ENCODE results near the gene SFMBT2.
"Not testable (repeated sequence)": the region's sequence is repeated elsewhere in the genome, so short reads cannot be mapped to it uniquely, and the experiment has no call there.

SFMBT2 gene

GRCh38 chr10:7193369-7193768, 217.5 kb downstream of the SFMBT2 start:
- DNase-seq (ENCODE audit: low read depth in 2 of 3, low spot score in 2 of 3), result peak; percentile 23 to 37 (median 24)

- peak in 1 of 3 experiments; percentile 25 for DNase-seq (ENCODE audit: low read depth in 2 of 3, low spot score in 2 of 3)
Measured at GRCh38 chr10:7192831-7193361, 217.9 kb downstream of the SFMBT2 start.

DNA sequence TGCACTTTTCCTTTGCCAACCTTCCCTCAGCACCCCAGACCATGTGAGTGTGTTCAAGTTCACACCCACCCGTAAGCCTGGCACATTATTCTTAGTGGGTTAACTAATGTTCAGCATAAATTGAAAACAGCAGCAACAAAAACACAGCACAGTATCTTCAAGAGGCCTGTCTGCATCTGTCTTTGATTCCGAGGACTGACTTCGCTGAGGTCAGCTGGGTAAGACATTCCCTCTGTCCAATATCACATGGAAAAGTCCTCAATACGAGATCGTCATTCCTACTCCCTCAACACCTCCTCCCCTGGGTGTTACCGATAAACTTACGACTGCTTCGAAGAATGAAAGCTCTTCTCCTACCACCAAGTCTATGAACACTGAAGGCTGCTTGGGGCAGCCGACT, 218.8 kb downstream of the SFMBT2 start:
- no peak for DNase-seq (ENCODE audit: low read depth in 2 of 3, low spot score in 2 of 3)

DNA sequence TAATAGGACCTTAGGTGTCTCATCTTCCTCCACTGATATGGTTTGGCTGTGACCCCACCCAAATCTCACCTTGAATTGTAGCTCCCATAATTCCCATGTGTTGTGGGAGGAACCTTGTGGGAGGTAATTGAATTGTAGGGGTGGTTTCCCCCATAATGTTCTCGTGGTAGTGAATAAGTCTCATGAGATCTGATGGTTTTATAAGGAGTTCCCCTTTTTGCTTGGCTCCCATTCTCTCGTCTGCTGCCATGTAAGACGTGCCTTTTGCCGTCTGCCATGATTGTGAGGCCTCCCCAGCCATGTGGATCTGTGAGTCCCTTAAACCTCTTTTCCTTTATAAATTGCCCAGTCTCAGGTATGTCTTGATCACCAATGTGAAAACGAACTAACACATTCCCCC, 220.1 kb downstream of the SFMBT2 start:
- not testable (repeated sequence) for DNase-seq (ENCODE audit: low read depth in 2 of 3, low spot score in 2 of 3)

DNA sequence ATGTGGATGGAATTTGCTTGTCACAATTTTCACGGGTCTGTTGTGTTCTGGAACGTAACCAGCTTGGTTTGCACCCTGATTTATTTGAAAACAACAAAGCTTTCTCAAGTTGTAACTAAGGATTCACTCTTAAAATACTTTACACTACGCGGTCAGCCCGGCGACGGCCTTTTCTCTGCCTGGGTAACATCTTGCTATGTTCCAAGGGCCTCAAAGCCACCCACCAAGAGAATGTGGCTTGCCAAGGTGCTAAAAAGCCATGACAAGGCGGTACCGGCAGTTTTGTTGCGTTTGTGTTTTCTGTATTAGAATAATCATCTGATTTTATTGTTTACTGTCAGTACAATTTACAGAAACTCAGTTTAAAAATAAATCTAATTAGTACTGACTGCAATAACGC, 220.9 kb downstream of the SFMBT2 start:
- DNase-seq (ENCODE audit: low read depth in 2 of 3, low spot score in 2 of 3), result no peak

- no peak for DNase-seq (ENCODE audit: low read depth in 2 of 3, low spot score in 2 of 3)
Measured at GRCh38 chr10:7188456-7189050, 222.3 kb downstream of the SFMBT2 start.

GRCh38 chr10:7186387-7187018, 224.3 kb downstream of the SFMBT2 start:
- no peak for DNase-seq (ENCODE audit: low read depth in 2 of 3, low spot score in 2 of 3)

GRCh38 chr10:7185367-7185690, 225.5 kb downstream of the SFMBT2 start:
- DNase-seq (ENCODE audit: low read depth in 2 of 3, low spot score in 2 of 3), result no peak

DNA sequence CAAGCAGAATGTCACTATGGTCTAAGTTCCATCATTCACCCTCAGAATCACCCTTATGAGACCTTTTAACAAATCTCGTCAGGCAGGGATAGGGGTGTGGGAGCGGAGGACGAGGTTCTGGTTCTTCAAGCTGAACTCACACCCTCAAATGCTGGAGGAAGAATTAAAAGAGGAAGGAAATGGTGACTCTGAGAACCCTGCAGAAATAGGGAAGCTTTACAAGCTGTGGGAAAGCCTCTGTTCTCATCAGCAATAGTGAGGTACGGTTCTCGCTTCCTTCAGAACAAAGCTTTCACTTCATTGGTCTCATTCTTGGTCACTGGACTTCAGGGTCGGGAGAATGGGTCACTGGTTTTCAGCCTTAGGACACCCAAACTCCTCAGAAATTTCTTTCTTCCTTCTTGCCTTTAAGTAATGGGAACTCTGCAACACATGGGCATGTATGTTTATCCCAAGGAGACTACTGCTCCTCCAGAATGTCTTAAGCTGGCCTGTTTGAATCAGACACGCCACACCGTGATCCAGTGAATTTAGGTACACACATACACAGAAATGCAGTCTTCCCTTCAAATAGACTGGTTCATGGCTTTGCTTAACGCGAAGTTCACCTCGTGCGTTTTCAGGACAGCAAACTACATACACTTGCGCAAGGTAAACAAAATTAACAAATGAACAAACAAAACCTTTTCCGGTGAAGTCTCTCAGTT, 226.0 kb downstream of the SFMBT2 start:
- DNase-seq (ENCODE audit: low read depth in 2 of 3, low spot score in 2 of 3), result no peak

- not testable (repeated sequence) for DNase-seq (ENCODE audit: low read depth in 2 of 3, low spot score in 2 of 3)
Measured at GRCh38 chr10:7184116-7184515, 226.7 kb downstream of the SFMBT2 start.

DNA sequence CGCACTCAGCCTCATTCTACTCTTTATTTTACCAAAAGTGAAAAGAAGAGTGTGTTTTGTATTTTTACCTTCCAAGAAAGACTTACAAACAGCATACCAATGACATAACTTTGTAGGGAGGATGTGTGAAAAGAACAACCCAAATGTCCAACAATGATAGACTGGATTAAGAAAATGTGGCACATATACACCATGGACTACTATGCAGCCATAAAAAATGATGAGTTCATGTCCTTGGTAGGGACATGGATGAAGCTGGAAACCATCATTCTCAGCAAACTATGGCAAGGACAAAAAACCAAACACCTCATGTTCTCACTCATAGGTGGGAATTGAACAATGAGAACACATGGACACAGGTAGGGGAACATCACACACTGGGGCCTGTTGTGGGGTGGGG, 228.5 kb downstream of the SFMBT2 start:
- DNase-seq (ENCODE audit: low read depth in 2 of 3, low spot score in 2 of 3), result not testable (repeated sequence)

GRCh38 chr10:7181420-7181819, 229.4 kb downstream of the SFMBT2 start:
- DNase-seq (ENCODE audit: low read depth in 2 of 3, low spot score in 2 of 3), result no peak

DNA sequence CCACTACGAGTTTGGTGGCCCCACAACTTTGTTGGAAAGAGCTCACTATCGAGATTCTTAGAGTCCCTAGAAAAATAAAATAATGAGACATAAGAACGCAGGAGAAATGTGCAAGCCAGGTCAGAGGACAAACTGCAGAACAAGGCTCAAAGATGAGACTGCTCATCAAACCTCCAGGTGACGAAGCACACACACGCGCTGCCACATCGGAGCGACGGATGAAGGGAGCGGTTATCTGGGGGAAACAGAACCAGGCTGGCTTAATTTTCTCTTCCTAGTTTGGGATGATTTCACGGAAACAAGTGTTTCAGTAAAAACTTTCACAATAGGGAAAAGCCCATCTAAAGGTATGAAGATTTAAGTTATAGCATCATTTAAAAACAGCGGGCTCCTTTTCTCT, 231.3 kb downstream of the SFMBT2 start:
- DNase-seq (ENCODE audit: low read depth in 2 of 3, low spot score in 2 of 3), result no peak

DNA sequence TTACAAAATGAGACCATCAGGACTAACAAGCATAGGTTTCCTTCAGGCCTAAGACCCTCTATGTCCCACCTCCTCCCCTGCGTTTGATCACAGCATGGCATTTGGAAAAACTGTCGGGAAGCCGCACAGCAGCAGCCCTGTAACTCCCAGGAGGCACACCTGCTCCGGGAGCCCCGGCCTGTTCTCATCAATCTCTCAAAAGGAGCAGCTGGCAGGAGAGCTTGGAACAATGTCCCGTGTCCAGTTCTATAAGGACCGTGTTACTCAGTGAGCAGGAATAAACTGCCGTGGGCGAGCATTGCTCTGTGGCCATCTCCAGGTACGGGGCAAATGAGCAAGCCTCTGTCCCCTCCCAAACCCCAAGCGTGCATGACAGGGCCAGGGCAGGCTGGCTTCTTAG, 236.9 kb downstream of the SFMBT2 start:
- DNase-seq (ENCODE audit: low read depth in 2 of 3, low spot score in 2 of 3), result no peak

DNA sequence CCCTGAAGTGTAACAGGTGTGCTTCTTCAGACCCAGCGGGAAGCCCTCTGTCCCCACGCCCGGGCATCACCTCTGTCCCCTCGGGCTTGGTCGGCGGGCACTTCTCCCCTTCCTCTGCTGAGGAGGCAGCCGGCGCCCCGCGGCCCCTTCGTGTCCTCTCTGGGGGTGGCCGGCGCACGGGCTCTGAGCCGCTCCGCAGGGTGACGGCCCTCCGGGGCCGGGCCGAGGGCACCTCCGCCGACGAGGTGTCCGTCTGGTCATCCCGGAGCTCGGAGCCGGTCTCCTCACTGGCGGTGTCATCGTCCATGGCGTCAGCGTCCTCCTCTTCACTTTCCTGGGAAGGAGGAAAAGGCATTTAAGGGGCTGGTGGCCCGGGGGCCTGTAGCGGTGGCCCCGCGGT, 239.0 kb downstream of the SFMBT2 start:
- DNase-seq (ENCODE audit: low read depth in 2 of 3, low spot score in 2 of 3), result no peak

DNA sequence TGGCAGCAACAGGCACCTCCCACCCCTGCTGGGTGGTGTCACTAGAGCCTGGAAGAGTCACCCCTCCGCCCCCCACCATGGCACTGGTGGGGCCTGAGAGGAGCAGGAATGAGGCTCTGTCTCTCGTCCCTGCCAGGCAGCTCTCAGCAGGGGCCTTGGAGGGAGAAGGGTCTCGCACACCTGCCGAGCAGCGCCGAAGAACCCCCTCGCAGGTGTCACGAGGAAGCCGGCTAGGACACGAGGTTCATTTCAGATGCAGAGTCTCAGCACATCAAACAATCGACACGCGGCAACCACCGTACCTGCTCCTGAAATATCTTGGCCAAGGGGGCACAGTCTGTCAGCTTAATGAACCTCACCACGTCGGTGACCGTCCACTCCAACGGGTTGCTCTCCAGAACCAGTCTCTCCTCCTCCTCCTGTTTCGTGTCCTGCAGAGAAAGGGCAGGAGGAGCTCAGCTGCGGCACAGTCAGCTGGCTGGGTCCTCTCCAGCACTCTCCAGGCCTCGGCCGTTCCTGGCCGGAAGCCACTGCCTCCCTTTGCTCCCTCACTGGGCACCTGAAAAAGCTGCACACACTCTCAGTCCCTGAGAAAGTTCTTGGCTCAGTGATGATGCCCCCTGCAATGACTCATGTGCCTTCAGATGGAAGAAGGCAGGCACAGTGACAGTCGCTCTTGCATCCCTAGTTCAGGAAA, 240.1 kb downstream of the SFMBT2 start:
- DNase-seq (ENCODE audit: low read depth in 2 of 3, low spot score in 2 of 3), result no peak

- no peak for DNase-seq (ENCODE audit: low read depth in 2 of 3, low spot score in 2 of 3)
Measured at GRCh38 chr10:7168414-7168813, 242.4 kb downstream of the SFMBT2 start.

DNA sequence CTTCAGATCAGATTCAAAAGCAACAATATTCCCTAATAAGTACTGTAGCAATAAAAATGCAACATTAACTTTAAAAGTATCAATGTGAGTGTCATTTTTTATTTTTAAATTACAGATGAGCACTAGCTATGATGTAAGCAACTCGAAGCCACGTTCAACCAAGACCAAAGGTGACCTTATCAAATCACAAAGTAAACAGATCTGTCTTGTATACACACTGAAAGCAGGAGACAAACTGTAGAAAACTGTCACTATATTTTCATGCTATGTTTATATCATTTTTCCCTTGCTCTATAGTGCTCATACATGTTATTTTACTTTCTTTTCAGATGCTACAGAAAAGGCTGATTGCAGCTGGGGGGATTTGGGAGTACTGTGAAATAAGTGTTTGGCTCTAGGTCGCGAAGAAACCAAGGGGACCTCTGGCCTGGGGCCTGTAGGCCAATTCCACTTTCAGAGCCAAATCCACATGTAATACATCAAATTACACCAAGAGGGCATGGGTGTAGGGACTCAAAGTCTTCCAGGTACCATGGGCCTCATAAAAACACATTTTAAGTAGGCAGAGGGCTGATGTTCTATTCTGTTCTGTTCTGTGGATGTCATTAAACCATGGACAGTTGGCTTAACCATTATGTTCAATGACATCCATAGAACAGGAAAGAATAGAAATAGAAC, 245.2 kb downstream of the SFMBT2 start:
- DNase-seq (ENCODE audit: low read depth in 2 of 3, low spot score in 2 of 3), result no peak

- DNase-seq (ENCODE audit: low read depth in 2 of 3, low spot score in 2 of 3), result no peak
Measured at GRCh38 chr10:7164955-7165354, 245.9 kb downstream of the SFMBT2 start.

DNA sequence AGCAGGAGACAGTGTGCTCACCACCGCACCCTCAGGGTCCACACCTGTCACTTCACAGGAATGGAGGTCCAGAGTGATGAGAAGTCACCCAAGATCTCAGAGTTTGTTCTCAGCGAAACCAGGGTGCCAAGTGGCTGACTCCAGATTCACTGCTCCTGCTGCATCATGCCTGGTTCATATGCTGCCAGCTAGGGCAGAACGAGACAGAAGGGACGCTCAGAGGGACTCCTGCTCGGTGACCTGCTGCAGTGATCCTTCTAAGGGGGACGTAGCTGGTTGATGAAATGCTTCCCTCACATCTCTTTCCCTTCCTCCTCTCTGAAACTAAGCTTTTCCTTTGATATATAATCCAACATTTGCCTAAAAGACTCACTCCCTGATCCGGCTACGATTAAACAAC, 248.5 kb downstream of the SFMBT2 start:
- no peak for DNase-seq (ENCODE audit: low read depth in 2 of 3, low spot score in 2 of 3)

Measured in activated CD8-positive, alpha-beta memory T cell treated with anti-CD3 and anti-CD28 coated beads for 48 hours (primary cell).